ENCODE measurements around the gene ANGPTL8.
A peak's percentile ranks its signal among the peaks of the same experiment; 100 is the strongest.

Gene ANGPTL8, protein sequence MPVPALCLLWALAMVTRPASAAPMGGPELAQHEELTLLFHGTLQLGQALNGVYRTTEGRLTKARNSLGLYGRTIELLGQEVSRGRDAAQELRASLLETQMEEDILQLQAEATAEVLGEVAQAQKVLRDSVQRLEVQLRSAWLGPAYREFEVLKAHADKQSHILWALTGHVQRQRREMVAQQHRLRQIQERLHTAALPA

DNA sequence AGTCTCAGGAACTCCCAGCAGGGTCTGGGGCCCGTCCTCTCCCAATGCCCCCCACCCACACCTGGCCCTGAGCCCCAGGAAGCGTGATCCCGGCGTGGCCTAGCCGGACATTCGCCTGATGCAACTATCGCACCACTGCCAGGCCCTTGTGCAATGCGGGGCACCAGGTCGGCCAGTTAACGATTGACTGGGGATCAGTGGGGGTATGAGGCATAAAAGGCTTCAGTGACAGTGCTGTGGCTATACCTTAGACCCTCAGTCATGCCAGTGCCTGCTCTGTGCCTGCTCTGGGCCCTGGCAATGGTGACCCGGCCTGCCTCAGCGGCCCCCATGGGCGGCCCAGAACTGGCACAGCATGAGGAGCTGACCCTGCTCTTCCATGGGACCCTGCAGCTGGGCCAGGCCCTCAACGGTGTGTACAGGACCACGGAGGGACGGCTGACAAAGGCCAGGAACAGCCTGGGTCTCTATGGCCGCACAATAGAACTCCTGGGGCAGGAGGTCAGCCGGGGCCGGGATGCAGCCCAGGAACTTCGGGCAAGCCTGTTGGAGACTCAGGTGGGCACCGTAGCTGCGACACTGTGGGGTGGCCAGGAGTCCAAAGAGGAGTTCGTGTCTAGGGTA, at the start of gene ANGPTL8:
TSS of gene ANGPTL8 (plus strand) at position 243 of the 624 bp plus-strand sequence. CDS start at position 262, 19 bp downstream.
- Histone ChIP-seq H3K4me3 (ENCODE audit: low read length in 2 of 2) (no peak within 1 kb of the TSS), H3K9ac (ENCODE audit: low read depth in 1 of 2, low read length in 2 of 2) (no peak within 1 kb of the TSS), H3K27me3 (ENCODE audit: control insufficient read depth in 2 of 2, insufficient read depth in 2 of 2, low read length in 2 of 2) (no peaks in the 10 kb centered on the region), H3K9me3 (ENCODE audit: control insufficient read depth in 2 of 2, low read length in 2 of 2) (no peaks in the 10 kb centered on the region), H3K4me1 (ENCODE audit: control insufficient read depth in 2 of 2, insufficient read depth in 2 of 2, low read length in 2 of 2) (peaks cover 0 to 6% of the 10 kb centered on the region in 2 donors), H3K36me3 (ENCODE audit: control insufficient read depth in 2 of 2, insufficient read depth in 2 of 2, low read length in 2 of 2) (peaks cover 20 to 23% of the 10 kb centered on the region in 2 donors), H3K27ac (ENCODE audit: low read depth in 2 of 2, low read length in 2 of 2) (no peak within 1 kb of the TSS)

DNA sequence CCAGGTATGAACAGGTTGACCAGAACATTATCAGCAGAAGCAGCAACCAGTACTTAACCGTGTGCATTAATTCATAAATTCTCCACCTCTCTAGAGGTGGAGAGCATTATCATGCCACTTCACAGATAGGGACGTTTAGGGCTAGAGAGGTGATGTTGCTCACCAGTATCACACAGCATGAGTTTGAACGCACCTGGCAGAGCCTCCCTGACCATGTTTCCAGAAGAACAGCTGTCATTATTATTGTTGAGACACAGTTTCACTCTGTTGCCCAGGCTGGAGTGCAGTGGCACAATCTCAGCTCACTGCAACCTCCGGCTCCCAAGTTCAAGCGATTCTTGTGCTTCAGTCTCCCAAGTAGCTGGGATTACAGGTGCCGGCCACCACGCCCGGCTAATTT, 48.9 kb upstream of the ANGPTL8 start:
- Histone ChIP-seq H3K9me3 (ENCODE audit: control insufficient read depth in 2 of 2, low read length in 2 of 2) (no peaks in the 10 kb centered on the region), H3K27me3 (ENCODE audit: control insufficient read depth in 2 of 2, insufficient read depth in 2 of 2, low read length in 2 of 2) (no peaks in the 10 kb centered on the region), H3K27ac (ENCODE audit: low read depth in 2 of 2, low read length in 2 of 2) (no peak overlapping the region), H3K4me3 (ENCODE audit: low read length in 2 of 2) (no peak overlapping the region), H3K36me3 (ENCODE audit: control insufficient read depth in 2 of 2, insufficient read depth in 2 of 2, low read length in 2 of 2) (peaks cover 0 to 9% of the 10 kb centered on the region in 2 donors), H3K9ac (ENCODE audit: low read depth in 1 of 2, low read length in 2 of 2) (no peak overlapping the region), H3K4me1 (ENCODE audit: control insufficient read depth in 2 of 2, insufficient read depth in 2 of 2, low read length in 2 of 2) (peaks cover 6 to 7% of the 10 kb centered on the region in 2 donors)

DNA sequence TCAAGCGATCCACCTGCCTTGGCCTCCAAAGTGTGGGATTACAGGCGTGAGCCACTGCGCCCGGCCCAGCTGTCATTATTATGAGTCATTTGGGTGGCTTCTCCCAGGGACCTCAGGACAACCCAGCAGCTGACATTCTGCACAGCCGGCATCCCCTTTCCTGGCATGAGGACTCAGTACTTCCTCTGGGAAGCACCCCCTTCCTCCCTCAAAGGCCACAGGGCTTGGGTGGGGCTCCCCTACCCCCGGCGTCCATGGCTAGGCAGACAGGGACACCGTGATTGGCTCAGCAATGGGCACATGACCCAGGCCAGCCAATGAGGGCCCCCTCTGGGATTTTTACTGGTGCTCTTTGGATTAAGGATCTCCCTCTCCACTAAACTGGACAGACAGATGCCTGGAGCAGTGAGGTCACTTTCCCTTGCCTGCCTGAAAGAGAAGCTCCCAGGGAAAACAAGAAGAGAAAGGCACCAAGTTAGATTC, 48.1 kb upstream of the ANGPTL8 start:
- Histone ChIP-seq H3K36me3 (ENCODE audit: control insufficient read depth in 2 of 2, insufficient read depth in 2 of 2, low read length in 2 of 2) (peaks cover 0 to 9% of the 10 kb centered on the region in 2 donors), H3K4me3 (ENCODE audit: low read length in 2 of 2) (no peak overlapping the region), H3K27me3 (ENCODE audit: control insufficient read depth in 2 of 2, insufficient read depth in 2 of 2, low read length in 2 of 2) (no peaks in the 10 kb centered on the region), H3K9me3 (ENCODE audit: control insufficient read depth in 2 of 2, low read length in 2 of 2) (no peaks in the 10 kb centered on the region), H3K4me1 (ENCODE audit: control insufficient read depth in 2 of 2, insufficient read depth in 2 of 2, low read length in 2 of 2) (peaks cover 7 to 9% of the 10 kb centered on the region in 2 donors), H3K9ac (ENCODE audit: low read depth in 1 of 2, low read length in 2 of 2) (no peak overlapping the region), H3K27ac (ENCODE audit: low read depth in 2 of 2, low read length in 2 of 2) (peak overlapping the region; percentile 9 to 52)

DNA sequence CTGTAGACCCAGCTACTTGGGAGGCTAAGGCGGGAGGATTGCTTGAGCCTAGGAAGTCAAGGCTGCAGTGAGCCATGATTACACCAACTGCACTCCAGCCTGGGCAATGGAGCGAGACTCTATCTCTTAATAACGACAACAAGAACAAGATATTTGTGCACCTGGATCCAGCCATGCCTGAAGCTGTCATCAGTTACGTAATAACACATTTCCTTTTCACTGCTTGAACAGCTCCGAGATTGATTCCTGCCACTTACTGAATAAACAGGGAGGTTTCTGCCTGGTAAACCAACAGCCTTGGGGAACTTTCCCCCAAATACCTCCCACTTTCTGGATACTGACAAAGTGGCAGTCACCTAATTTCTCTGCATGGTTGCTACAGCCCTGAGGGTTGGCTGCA, 47.5 kb upstream of the ANGPTL8 start:
- H3K4me3 ChIP-seq (ENCODE audit: low read length in 2 of 2) = no peak overlapping the region
- H3K4me1 ChIP-seq (ENCODE audit: control insufficient read depth in 2 of 2, insufficient read depth in 2 of 2, low read length in 2 of 2) = peaks cover 9 to 10% of the 10 kb centered on the region in 2 donors

DNA sequence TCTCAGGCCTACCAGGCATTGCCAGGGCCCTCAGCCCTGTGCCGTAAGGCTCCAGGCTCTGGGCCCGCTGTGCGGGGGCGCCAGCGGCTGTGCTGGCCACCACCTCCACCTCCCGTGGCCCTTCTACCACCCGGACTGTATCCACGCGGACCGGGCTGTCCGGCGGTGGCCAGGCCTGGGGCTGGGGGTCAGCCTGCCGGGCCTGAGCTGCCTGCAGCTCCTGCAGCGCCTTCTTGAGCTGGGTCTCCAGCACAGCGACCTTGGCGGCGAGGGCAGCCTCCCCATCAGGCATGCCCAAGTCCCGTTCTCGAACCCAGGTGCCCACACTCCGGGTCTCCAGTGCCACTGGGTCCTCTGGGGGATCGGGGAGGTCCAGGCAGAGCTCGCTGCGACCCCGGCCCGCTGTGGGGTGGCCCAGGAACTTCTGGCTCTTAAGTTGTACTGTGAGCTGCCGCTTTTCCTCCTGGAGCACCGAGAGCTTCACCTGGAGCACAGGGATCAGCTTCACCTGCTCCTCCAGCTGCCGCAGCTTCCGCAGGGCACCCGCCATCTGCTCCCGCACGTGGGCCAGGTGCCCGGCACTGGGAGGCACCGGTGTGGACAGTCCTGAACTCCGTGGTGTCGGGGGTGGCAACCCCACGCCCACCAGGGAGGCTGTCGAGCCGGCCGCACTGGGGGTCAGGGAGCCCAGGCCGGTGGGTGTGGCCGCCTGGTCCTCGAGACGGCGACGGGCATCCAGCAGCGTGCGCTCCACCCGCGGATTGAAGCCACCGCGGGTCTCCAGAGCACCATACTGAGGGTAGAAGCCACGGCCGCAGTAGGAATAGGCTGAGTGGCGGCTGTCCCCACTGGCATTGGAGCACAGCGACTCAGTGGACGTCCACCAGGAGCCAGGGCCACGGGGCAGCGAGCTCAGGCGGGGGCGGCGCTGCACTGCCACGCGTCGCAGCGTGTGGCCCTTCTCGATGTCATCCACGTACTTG, 46.2 kb upstream of the ANGPTL8 start:
- Histone ChIP-seq H3K27ac (ENCODE audit: low read depth in 2 of 2, low read length in 2 of 2) (no peak overlapping the region), H3K4me3 (ENCODE audit: low read length in 2 of 2) (no peak overlapping the region), H3K9ac (ENCODE audit: low read depth in 1 of 2, low read length in 2 of 2) (no peak overlapping the region), H3K36me3 (ENCODE audit: control insufficient read depth in 2 of 2, insufficient read depth in 2 of 2, low read length in 2 of 2) (peaks cover 0 to 9% of the 10 kb centered on the region in 2 donors), H3K9me3 (ENCODE audit: control insufficient read depth in 2 of 2, low read length in 2 of 2) (no peaks in the 10 kb centered on the region), H3K27me3 (ENCODE audit: control insufficient read depth in 2 of 2, insufficient read depth in 2 of 2, low read length in 2 of 2) (no peaks in the 10 kb centered on the region), H3K4me1 (ENCODE audit: control insufficient read depth in 2 of 2, insufficient read depth in 2 of 2, low read length in 2 of 2) (peaks cover 14 to 15% of the 10 kb centered on the region in 2 donors)

More for the DNA sequence above, 47.5 kb upstream of the ANGPTL8 start:
- no peak overlapping the region for H3K9ac ChIP-seq (ENCODE audit: low read depth in 1 of 2, low read length in 2 of 2)
- H3K36me3 ChIP-seq (ENCODE audit: control insufficient read depth in 2 of 2, insufficient read depth in 2 of 2, low read length in 2 of 2) = peaks cover 0 to 9% of the 10 kb centered on the region in 2 donors
- H3K27me3 ChIP-seq (ENCODE audit: control insufficient read depth in 2 of 2, insufficient read depth in 2 of 2, low read length in 2 of 2) = no peaks in the 10 kb centered on the region
- H3K27ac ChIP-seq (ENCODE audit: low read depth in 2 of 2, low read length in 2 of 2) = peak overlapping the region; percentile 9 to 52
- no peaks in the 10 kb centered on the region for H3K9me3 ChIP-seq (ENCODE audit: control insufficient read depth in 2 of 2, low read length in 2 of 2)

DNA sequence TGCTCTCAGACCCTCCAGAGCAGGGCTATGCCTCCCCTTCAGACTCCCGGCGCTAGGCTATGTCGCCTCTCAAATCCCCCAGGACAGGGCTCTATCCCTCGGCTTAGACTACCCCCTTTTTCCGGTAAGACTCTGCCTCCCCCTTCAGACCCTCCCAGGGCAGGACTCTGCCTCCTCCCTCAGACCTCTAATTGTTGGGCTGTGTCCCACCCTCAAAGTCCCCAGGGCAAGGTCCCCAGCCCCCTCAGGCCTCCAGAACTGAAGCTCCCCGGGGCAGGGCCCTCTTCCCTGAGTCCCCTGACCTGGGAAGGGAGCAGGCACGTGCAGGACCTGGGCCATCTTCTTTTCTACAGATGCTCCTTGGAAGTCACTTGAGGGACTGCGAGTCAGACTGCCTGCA, 45.2 kb upstream of the ANGPTL8 start:
- Histone ChIP-seq H3K27me3 (ENCODE audit: control insufficient read depth in 2 of 2, insufficient read depth in 2 of 2, low read length in 2 of 2) (no peaks in the 10 kb centered on the region), H3K9me3 (ENCODE audit: control insufficient read depth in 2 of 2, low read length in 2 of 2) (no peaks in the 10 kb centered on the region), H3K36me3 (ENCODE audit: control insufficient read depth in 2 of 2, insufficient read depth in 2 of 2, low read length in 2 of 2) (peaks cover 0 to 9% of the 10 kb centered on the region in 2 donors), H3K9ac (ENCODE audit: low read depth in 1 of 2, low read length in 2 of 2) (no peak overlapping the region), H3K27ac (ENCODE audit: low read depth in 2 of 2, low read length in 2 of 2) (peak overlapping the region; percentile 50 to 67), H3K4me1 (ENCODE audit: control insufficient read depth in 2 of 2, insufficient read depth in 2 of 2, low read length in 2 of 2) (peaks cover 9 to 15% of the 10 kb centered on the region in 2 donors), H3K4me3 (ENCODE audit: low read length in 2 of 2) (no peak overlapping the region)

DNA sequence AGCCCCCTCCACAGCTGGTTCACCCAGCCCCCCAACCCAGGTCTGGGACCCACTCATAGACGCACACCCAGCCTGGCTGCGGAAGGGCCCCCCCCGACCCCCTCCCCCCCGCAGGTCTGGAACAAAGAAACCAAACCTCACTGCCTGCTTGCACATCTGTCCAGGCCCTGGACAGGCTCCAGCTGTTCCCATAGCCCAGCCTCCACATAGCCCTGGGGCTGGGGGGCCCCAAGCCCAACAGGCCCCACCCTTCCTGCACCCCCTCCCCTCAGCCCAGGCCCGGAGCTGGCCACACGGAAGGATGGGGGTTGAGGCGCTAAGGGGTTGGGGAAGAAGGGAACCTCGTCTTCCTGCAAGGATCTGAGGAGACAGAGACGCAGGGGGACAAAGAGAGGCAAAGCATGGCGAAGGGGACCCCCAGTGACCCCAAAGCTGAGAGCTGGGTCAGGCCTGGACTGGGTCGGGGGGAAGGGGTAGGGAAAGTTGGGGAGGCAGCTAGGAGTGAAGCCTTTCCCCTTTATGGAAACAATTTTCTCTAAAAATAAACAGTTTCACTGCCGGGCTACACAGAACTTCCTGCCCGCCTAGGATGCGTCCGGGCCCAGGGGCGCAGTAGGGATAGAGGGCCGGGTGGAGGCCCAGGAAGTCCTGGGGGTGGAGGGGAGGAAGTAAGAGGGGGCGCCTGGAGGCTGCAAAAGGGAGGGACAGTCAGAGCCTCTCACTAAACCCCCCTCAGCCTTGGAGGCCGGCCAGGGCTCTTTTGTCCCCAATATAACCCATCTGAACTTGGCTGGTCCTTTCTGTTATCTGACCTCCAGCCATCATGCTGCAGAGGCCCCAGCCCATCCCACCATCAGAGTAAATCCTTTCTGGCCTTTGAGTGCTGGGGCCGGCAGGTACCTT, 44.5 kb upstream of the ANGPTL8 start:
- Histone ChIP-seq H3K27me3 (ENCODE audit: control insufficient read depth in 2 of 2, insufficient read depth in 2 of 2, low read length in 2 of 2) (no peaks in the 10 kb centered on the region), H3K4me1 (ENCODE audit: control insufficient read depth in 2 of 2, insufficient read depth in 2 of 2, low read length in 2 of 2) (peaks cover 9 to 11% of the 10 kb centered on the region in 2 donors), H3K9ac (ENCODE audit: low read depth in 1 of 2, low read length in 2 of 2) (peak overlapping the region in 1 of 2 donors; percentile 24), H3K36me3 (ENCODE audit: control insufficient read depth in 2 of 2, insufficient read depth in 2 of 2, low read length in 2 of 2) (peaks cover 0 to 9% of the 10 kb centered on the region in 2 donors), H3K27ac (ENCODE audit: low read depth in 2 of 2, low read length in 2 of 2) (peak overlapping the region; percentile 50 to 67), H3K9me3 (ENCODE audit: control insufficient read depth in 2 of 2, low read length in 2 of 2) (no peaks in the 10 kb centered on the region), H3K4me3 (ENCODE audit: low read length in 2 of 2) (peak overlapping the region; percentile 48 to 59)

DNA sequence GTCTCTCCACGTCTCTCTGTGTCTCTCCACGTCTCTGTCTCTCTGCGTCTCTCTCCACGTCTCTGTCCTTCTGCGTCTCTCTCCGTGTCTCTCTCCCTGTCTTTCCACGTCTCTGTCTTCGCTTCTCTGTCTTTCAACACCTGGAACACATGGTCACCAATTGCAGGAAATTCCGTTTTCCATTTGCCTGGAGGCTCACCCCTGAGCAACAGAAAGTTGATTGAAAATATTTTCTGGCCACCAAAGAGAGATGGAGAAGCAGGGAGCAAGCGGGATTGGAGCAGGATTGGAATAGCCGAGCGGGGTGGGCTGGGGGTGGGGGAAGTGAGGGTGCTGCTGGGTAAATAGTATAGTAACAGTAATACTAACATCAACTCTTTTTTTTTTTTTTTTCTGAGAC, 43.7 kb upstream of the ANGPTL8 start:
- no peak overlapping the region for H3K9ac ChIP-seq (ENCODE audit: low read depth in 1 of 2, low read length in 2 of 2)
- H3K9me3 ChIP-seq (ENCODE audit: control insufficient read depth in 2 of 2, low read length in 2 of 2) = no peaks in the 10 kb centered on the region
- H3K4me3 ChIP-seq (ENCODE audit: low read length in 2 of 2) = peak overlapping the region; percentile 48 to 59
- H3K36me3 ChIP-seq (ENCODE audit: control insufficient read depth in 2 of 2, insufficient read depth in 2 of 2, low read length in 2 of 2) = peaks cover 0 to 5% of the 10 kb centered on the region in 2 donors
- H3K4me1 ChIP-seq (ENCODE audit: control insufficient read depth in 2 of 2, insufficient read depth in 2 of 2, low read length in 2 of 2) = peaks cover 9 to 11% of the 10 kb centered on the region in 2 donors
- peak overlapping the region; percentile 50 to 67 for H3K27ac ChIP-seq (ENCODE audit: low read depth in 2 of 2, low read length in 2 of 2)
- H3K27me3 ChIP-seq (ENCODE audit: control insufficient read depth in 2 of 2, insufficient read depth in 2 of 2, low read length in 2 of 2) = no peaks in the 10 kb centered on the region

Data from mucosa of rectum (tissue), 2 donors.